ENCODE measurements around the gene PEMT.

DNA sequence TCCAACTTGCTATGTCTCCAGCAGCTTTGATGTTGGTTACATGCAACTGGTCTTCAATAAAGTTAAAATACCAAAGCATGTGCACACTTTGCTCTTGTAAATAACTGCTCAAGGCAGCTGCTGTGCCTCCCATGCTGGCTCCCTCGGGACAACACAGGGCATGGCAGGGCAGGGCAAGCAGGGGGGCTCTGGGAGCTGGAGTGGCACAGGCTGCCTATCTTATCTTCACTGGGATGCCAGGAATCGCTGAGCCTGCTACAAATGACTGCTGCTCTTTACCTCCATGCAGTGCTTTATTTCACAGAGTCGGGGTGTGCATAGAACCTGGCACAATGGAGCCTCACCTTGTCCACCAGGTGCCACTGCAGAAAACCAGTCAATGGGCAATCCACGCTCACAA, 21.8 kb downstream of the PEMT start:
- TF ChIP-seq, protein P1, sequence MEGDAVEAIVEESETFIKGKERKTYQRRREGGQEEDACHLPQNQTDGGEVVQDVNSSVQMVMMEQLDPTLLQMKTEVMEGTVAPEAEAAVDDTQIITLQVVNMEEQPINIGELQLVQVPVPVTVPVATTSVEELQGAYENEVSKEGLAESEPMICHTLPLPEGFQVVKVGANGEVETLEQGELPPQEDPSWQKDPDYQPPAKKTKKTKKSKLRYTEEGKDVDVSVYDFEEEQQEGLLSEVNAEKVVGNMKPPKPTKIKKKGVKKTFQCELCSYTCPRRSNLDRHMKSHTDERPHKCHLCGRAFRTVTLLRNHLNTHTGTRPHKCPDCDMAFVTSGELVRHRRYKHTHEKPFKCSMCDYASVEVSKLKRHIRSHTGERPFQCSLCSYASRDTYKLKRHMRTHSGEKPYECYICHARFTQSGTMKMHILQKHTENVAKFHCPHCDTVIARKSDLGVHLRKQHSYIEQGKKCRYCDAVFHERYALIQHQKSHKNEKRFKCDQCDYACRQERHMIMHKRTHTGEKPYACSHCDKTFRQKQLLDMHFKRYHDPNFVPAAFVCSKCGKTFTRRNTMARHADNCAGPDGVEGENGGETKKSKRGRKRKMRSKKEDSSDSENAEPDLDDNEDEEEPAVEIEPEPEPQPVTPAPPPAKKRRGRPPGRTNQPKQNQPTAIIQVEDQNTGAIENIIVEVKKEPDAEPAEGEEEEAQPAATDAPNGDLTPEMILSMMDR (IDR thresholded peaks at IDR 0.05; ENCODE audit: low read length) = no peak
- TF ChIP-seq EZH2 (IDR thresholded peaks at IDR 0.05; ENCODE audit: borderline replicate concordance, low read length) = no peak
